PC-3 (cell line): Measurements from ENCODE around the gene MYL10.

Source experiments
- CTCF ChIP-seq: fragments of 300-600 bp; sonication (generic); conservative IDR thresholded peaks from 2 replicates; pipeline ENCODE4 v1.5.1; 2017; ENCODE audit warnings: antibody characterized with exemption, low read depth, mild to moderate bottlenecking, low read length
- EZH2phosphoT487 ChIP-seq: fragments of 300-600 bp; sonication (generic); IDR thresholded peaks from 2 replicates; pipeline ENCODE4 v1.6.1; 2018; ENCODE audit warnings: mild to moderate bottlenecking, antibody characterized with exemption, low read length, borderline replicate concordance

GRCh38 chr7:101586078-101586905 lies 42.8 kb downstream of the MYL10 start:
- TF ChIP-seq CTCF (no peak), EZH2phosphoT487 (no peak)
